ENCODE results near the gene SPPL2B. TPM values are rescaled to one million over a fixed set of nuclear protein-coding genes. Genes with fewer than 3 reads are reported as not detected.

The SPPL2B gene
- total RNA-seq, 1 donor from 2014 or later = 202 TPM

- no peak for DNase-seq (ENCODE audit: low spot score in 2 of 2, unreplicated experiment in 2 of 2)
- Mint-ChIP-seq H3K4me1 (peaks cover 2% of the 10 kb centered on the region), H3K27me3 (ENCODE audit: low read depth) (peaks cover 48% of the 10 kb centered on the region), H3K4me3 (no peak overlapping the region), H3K9me3 (peaks cover 12% of the 10 kb centered on the region), H3K27ac (no peak overlapping the region), H3K36me3 (no peaks in the 10 kb centered on the region)
- no peak for TF ChIP-seq CTCF (IDR thresholded peaks at IDR 0.05; ENCODE audit: unreplicated experiment)
Observed at GRCh38 chr19:2312820-2313501, 15.5 kb upstream of the SPPL2B start.

GRCh38 chr19:2315121-2315817 lies 13.2 kb upstream of the SPPL2B start:
- no peaks in the 10 kb centered on the region for H3K36me3 Mint-ChIP-seq
- H3K9me3 Mint-ChIP-seq = peaks cover 12% of the 10 kb centered on the region
- H3K4me1 Mint-ChIP-seq = no peaks in the 10 kb centered on the region
- H3K27ac Mint-ChIP-seq = no peak overlapping the region
- no peak for TF ChIP-seq CTCF (IDR thresholded peaks at IDR 0.05; ENCODE audit: unreplicated experiment)
- H3K4me3 Mint-ChIP-seq = no peak overlapping the region
- H3K27me3 Mint-ChIP-seq (ENCODE audit: low read depth) = peaks cover 27% of the 10 kb centered on the region
- DNase-seq (ENCODE audit: low spot score in 2 of 2, unreplicated experiment in 2 of 2) = no peak

- Mint-ChIP-seq H3K27me3 (ENCODE audit: low read depth) (peaks cover 21% of the 10 kb centered on the region), H3K4me3 (no peak overlapping the region), H3K4me1 (no peaks in the 10 kb centered on the region), H3K9me3 (peaks cover 12% of the 10 kb centered on the region), H3K36me3 (no peaks in the 10 kb centered on the region), H3K27ac (no peak overlapping the region)
- no peak for DNase-seq (ENCODE audit: low spot score in 2 of 2, unreplicated experiment in 2 of 2)
- TF ChIP-seq CTCF (IDR thresholded peaks at IDR 0.05; ENCODE audit: unreplicated experiment) = peak; percentile 18
Observed at GRCh38 chr19:2315818-2316353, 12.6 kb upstream of the SPPL2B start.

GRCh38 chr19:2317300-2317699 lies 11.2 kb upstream of the SPPL2B start:
- no peaks in the 10 kb centered on the region for H3K4me1 Mint-ChIP-seq
- no peak for TF ChIP-seq CTCF (IDR thresholded peaks at IDR 0.05; ENCODE audit: unreplicated experiment)
- peaks cover 17% of the 10 kb centered on the region for H3K27me3 Mint-ChIP-seq (ENCODE audit: low read depth)
- no peak for DNase-seq (ENCODE audit: low spot score in 2 of 2, unreplicated experiment in 2 of 2)
- H3K36me3 Mint-ChIP-seq = no peaks in the 10 kb centered on the region
- H3K27ac Mint-ChIP-seq = no peak overlapping the region
- H3K9me3 Mint-ChIP-seq = peaks cover 12% of the 10 kb centered on the region
- no peak overlapping the region for H3K4me3 Mint-ChIP-seq

DNA sequence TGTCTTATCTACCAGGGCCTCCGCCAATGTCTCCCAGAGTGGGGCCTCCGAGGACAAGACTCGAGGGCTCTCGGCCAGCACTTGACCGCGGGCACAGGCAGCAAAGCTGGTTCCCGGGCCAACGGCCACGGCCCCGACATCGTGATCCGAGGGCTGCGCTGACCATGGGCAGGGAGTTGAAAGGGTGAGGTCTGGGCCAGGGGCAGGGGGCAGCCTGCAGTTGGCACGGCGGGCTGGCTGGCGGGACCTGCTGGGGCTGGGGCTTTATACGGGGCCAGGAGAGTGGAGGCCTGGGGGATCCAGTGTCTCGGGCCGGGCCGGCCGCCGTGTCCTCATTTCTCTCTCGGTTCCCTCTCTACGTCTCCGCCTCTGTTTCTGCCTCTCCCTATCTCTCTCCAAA lies 10.7 kb upstream of the SPPL2B start:
- no peaks in the 10 kb centered on the region for H3K4me1 Mint-ChIP-seq
- H3K27ac Mint-ChIP-seq = no peak overlapping the region
- no peak for DNase-seq (ENCODE audit: low spot score in 2 of 2, unreplicated experiment in 2 of 2)
- no peak for TF ChIP-seq CTCF (IDR thresholded peaks at IDR 0.05; ENCODE audit: unreplicated experiment)
- H3K9me3 Mint-ChIP-seq = peaks cover 12% of the 10 kb centered on the region
- H3K4me3 Mint-ChIP-seq = no peak overlapping the region
- H3K36me3 Mint-ChIP-seq = no peaks in the 10 kb centered on the region
- peaks cover 15% of the 10 kb centered on the region for H3K27me3 Mint-ChIP-seq (ENCODE audit: low read depth)

Data from mesothelial cell of epicardium (in vitro differentiated cells).